ENCODE measurements around the gene UXS1.

Gene UXS1

GRCh38 chr2:106073678-106074406, 120.3 kb downstream of the UXS1 start:
- no peak for DNase-seq

DNA sequence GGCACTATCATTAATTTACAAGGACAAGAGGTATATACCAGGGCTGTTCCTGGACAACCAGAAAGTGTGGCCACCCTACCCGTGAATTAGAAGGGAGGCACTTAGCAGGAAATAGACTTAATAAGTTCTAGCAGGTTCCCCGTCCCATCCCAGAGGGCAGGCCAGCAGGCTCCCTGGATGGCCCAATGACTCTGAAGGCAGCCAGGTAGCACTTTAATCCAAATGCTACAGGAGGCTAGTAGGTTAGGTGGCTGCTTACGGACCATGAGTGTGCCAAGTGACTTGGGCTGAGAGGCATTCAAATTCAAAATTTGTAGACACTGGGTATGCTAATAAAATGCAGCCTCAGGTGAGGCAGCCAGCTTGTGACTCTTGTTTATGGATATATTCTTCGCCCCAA, 123.9 kb downstream of the UXS1 start:
- DNase-seq = no peak

DNA sequence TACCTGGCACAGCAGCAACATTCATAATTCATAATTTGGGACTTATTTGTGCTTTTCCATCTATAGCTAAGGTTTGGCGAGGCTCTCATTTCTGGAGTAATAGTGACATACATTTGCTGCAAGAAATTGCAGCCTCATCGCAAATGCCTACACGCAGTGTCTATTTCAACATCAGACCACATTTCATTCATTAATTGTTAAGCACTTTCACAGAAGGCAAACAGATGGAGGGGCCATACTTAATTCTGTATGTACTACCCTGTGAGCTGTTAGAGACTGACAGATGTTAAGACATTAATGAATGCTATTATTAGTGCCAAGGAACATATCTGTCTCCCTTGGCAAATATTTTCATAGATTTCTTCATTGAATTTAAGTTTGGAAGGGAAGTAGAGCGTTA, 125.7 kb downstream of the UXS1 start:
- DNase-seq = no peak

DNA sequence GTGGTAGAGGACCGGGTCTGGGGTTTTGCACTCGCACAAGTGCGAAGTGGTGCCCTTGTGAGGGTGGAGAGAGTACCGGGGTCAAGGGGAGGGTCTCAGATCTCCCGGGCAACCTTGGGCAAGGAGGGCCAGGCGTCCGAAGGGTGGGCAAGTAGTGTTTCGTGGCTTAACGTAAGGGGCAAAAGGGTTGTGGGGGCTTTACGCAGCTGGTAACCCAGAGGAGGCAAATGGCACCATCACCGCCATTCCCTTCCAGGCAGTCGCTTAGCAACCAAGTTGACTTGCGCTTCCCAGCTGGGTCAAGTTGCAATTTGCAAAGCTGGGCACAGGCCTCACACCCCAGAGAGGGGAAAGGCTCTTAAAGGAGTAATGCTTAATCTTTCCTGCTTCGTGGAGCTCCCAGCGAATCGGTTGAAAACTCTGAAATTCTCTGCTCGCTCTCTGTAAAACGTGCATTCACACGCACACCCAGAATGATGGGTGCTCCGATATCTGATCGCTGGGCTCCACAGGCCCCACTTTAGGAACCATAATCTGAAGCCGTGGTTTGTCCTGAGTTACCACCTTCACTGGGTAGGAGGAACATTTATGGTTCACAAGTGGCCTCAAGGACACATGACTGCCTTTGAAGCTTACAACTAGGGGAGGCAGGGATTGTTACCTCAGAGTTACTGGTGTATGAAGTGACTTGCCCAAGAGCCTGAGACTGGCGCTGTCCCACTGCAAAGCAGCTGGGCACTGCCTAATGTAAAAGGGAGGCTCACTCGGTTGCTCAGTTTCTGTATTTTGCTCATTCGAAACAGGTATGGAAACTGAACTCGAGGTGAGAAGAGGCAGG, 127.9 kb downstream of the UXS1 start:
- DNase-seq = no peak

DNA sequence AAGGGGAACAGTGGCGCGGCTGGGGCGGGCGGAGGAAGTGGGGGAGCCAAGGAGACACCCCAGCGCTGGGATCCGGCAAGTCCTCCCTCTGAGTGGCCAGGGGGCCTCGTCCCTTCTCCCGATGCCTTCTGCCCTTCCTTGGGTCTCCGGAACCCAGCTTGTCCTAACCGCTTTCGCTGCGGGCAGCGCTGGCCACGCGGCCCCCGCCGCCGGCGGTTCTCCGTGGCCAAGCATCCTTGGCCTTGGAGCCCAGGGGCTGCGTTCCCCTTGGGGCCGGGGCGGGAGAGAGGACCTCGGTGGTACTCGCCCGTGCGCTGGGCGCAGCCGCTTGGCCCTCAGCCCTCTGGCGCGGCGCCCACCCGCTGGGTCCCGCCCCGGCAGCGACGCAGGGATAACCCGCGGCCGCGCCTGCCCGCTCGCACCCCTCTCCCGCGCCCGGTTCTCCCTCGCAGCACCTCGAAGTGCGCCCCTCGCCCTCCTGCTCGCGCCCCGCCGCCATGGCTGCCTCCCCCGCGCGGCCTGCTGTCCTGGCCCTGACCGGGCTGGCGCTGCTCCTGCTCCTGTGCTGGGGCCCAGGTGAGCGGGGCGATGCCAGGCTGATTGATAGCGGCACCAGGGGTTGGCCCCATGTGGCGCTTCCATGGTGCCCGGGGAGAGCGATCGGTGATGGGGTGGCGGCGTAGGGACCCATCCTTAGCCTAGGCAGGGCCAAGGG, 128.7 kb downstream of the UXS1 start:
- DNase-seq = no peak

- DNase-seq = no peak
Observed at GRCh38 chr2:106063181-106063580, 130.9 kb downstream of the UXS1 start.

DNA sequence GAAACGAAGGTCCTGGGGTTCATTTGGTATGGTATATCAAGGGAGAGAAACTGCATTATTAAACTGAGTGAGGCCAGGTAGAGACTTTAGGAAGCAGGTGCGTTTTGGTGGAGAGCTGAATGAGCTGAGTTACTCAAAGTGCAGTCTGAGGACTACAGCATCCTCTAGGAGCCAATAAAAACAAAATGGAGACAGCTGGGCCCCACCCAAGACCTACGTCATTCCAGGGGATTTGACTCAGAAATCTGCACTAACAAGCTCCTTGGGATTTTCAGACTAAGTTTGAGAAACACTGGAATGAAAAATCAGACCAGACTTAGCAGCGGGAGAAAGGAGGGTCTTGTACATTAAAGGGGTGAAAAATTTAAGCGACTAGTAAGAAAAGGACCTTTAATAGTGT, 131.5 kb downstream of the UXS1 start:
- DNase-seq = no peak

GRCh38 chr2:106061611-106062349, 132.3 kb downstream of the UXS1 start:
- no peak for DNase-seq

DNA sequence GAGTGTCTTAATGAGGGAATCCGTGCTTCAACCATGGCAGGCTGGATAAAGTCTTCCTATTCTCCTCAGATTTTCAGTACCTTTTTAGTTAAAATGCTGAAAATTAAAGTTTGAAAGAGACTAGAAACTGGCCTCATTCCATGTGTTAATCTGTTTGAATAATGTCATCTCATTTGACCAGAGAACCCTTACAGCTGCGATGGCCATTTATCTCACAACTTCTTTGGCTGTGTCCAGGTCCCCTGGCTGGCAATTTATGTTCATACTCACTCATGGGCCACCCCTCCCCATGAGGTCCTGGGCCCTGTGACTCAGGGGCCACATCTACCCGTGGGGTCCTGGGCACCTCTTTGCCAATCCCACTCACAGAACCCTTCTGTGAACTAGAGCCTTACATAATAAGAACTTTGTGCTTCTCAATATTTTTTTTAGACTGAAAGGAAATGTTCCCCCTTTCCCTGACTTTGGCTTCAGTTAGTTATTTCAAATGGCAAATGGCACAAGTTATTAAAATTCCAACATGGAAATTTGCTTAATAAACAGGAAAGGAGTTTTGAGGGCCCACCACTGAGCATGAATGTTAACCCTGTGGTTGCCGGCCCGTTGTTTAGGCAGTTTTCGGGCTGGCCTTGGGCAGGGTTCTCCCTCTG, 134.6 kb downstream of the UXS1 start:
- no peak for DNase-seq

DNA sequence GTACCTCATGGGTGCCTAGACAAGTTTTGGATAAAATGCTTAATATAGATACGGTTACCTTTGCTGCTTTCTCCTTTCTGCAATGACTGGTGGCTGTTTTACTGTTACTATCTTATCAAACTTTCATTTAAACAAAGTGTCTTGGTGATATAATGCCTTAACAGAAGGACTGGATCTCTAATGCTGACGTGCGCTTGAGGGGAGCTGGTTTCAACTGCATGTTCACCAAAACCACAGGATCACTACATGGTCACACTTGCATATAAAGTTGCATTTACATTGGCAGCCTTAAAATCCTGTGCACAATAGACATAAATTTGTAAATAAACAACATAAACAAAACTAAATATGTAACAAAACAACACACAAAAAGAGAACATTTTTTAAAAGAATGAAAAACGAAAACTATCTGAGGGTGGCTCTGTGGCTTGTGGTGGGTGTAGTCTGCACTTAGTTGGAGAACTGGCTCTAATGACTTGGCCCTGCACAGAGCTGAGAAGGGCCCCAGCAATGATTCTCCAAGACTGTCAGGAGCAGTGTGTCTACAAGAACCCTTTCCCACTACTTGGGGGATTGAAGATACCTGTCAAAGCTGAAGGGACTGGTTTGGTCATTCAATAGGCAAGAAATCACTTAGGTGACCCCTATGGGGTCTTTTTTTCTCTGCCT, 135.5 kb downstream of the UXS1 start:
- DNase-seq = no peak

DNA sequence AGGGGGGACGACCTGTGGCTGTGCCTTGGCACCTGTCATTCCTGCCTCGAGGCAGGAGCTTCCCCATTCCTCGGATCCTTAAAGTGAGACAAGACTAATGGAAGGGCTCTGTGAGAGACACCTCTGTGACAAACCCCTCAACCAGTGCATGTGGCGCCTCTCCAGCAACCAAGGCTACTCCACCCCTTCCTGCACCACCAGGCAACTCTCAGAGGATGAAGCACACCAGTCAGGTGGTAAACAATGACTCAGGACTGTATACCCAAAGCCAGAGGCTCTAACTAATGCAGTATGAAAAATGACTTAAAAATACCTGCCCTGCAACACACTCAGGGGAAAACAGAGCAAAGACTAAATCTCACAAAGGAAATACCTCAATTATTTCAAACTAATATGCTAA, 136.9 kb downstream of the UXS1 start:
- DNase-seq = no peak

- DNase-seq = no peak
Observed at GRCh38 chr2:106054880-106055655, 139.0 kb downstream of the UXS1 start.

GRCh38 chr2:106054321-106054720, 139.8 kb downstream of the UXS1 start:
- DNase-seq = no peak

DNA sequence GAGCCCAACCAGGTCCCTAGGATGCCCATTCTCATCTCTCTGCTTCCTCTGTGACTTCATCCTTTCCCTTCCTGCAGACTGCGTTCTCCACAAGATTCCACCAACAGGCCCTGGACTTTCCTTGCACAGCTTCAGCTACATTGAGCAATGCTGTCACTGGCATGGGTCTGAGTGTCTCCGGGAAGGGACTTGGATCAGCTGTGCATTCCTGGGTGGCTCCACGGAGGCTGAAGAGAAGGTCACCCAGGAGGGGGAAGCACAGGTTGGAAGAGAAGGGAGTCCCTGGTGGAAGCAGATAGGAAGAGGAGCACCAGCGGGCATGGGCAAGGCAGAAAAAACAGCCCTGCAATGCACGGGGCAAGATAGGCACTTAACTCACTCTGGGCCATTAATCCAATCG, 140.5 kb downstream of the UXS1 start:
- no peak for DNase-seq

DNA sequence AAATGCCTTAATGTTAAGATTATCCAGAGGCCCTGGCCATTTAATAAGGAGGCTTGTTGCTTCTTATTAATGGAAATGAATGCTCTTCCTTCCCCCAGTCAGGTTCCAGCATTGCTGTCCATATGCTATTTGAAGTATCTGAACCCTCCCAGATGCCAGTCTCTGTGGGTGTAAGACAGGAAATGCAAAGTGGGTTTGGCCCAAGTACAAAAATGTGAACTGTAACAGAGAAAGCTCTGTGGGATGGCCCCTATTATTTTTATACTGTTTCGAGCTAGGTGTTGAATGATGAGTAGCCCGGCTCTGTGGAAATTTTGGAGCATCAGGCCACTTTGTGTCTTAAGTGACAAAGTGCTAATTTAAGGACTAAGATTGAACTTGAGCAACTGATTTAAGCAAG, 141.0 kb downstream of the UXS1 start:
- no peak for DNase-seq

GRCh38 chr2:106044859-106045258, 149.2 kb downstream of the UXS1 start:
- DNase-seq = no peak

- no peak for DNase-seq
Observed at GRCh38 chr2:106044021-106044420, 150.1 kb downstream of the UXS1 start.
